ENCODE measurements around the gene RHOBTB1. TPM values are rescaled to one million over a fixed set of nuclear protein-coding genes. Genes with fewer than 3 reads are reported as not detected.

RHOBTB1 gene
- total RNA-seq, 4 donors from 2014 or later, result 2.8 to 37.9 (median 3.7) TPM

DNA sequence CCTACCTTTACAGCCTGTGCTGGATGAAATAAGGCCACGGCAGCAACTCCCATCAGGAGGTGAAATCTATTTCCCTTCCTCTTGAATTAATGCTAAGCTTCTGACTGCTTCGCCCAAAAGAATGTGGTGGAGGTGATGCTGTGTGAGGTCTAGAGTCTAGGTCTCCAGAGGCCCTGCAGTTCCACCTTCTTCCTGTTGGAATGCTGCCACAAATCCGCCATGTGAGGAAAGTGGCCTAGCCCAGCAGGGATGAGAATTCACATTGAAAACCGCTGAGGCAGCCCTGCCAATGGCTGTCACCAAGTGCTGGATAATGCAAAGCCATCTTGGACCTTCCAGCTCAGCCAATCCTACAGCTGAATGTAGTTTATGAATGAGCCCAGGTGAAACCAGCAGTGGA is 28.0 kb downstream of the RHOBTB1 start:
- 94% methylated on average over 4 of the region's 4 CpGs for whole genome bisulfite sequencing
- no peak overlapping the region for H3K27ac ChIP-seq
- H3K36me3 ChIP-seq, result no peaks in the 10 kb centered on the region

GRCh38 chr10:60914690-60915141 is 29.3 kb downstream of the RHOBTB1 start:
- DNase-seq (ENCODE audit: low spot score in 2 of 2), result peak in 1 of 2 donors; percentile 64
- 33% methylated on average over 1 of the region's 1 CpG for WGBS
- Histone ChIP-seq H3K27me3 (no peaks in the 10 kb centered on the region), H3K4me3 (no peak overlapping the region), H3K27ac (no peak overlapping the region), H3K36me3 (no peaks in the 10 kb centered on the region), H3K4me1 (no peaks in the 10 kb centered on the region), H3K9me3 (no peaks in the 10 kb centered on the region)
- TF ChIP-seq POLR2A (IDR thresholded peaks at IDR 0.05), result no peak
- no peak for TF ChIP-seq POLR2AphosphoS5 (IDR thresholded peaks at IDR 0.05)
- TF ChIP-seq EP300 (IDR thresholded peaks at IDR 0.05), result no peak
- TF ChIP-seq CTCF (IDR thresholded peaks at IDR 0.05), result no peak

More for the DNA sequence above, 28.0 kb downstream of the RHOBTB1 start:
- no peaks in the 10 kb centered on the region for H3K9me3 ChIP-seq
- TF ChIP-seq POLR2A (IDR thresholded peaks at IDR 0.05), result no peak
- no peak overlapping the region for H3K4me3 ChIP-seq
- no peaks in the 10 kb centered on the region for H3K27me3 ChIP-seq
- no peak for DNase-seq (ENCODE audit: low spot score in 2 of 2)
- H3K4me1 ChIP-seq, result no peaks in the 10 kb centered on the region

DNA sequence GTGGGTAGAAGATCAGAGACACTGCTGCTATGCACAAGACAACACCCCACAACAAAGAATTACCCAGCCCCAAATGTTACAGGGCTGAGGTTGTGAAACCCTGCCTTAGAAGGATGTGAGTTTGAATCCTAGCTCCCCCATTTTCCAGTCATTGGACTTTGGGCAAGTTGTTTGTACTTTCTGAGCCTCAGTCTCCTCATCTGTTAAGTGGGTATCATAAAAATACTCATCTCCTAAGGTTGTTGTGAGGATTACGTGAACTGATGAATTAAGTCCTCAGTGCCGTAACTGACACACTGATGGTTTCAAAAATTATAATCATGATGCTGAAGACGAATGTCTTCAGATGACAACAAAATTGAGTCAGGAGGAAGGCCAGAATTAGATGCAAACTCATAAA is 30.3 kb downstream of the RHOBTB1 start:
- H3K9me3 ChIP-seq, result no peaks in the 10 kb centered on the region
- H3K4me1 ChIP-seq, result no peaks in the 10 kb centered on the region
- 90% methylated on average over 3 of the region's 3 CpGs for WGBS
- H3K27me3 ChIP-seq, result no peaks in the 10 kb centered on the region
- no peak for DNase-seq (ENCODE audit: low spot score in 2 of 2)
- no peaks in the 10 kb centered on the region for H3K36me3 ChIP-seq
- no peak overlapping the region for H3K27ac ChIP-seq
- TF ChIP-seq POLR2A (IDR thresholded peaks at IDR 0.05) (no peak), POLR2AphosphoS5 (IDR thresholded peaks at IDR 0.05) (no peak), CTCF (IDR thresholded peaks at IDR 0.05) (no peak), EP300 (IDR thresholded peaks at IDR 0.05) (no peak)
- no peak overlapping the region for H3K4me3 ChIP-seq

- H3K27me3 ChIP-seq, result no peaks in the 10 kb centered on the region
- TF ChIP-seq POLR2A (IDR thresholded peaks at IDR 0.05) (no peak), CTCF (IDR thresholded peaks at IDR 0.05) (no peak), EP300 (IDR thresholded peaks at IDR 0.05) (no peak), POLR2AphosphoS5 (IDR thresholded peaks at IDR 0.05) (no peak)
- H3K9me3 ChIP-seq, result no peaks in the 10 kb centered on the region
- no peak overlapping the region for H3K27ac ChIP-seq
- no peak for DNase-seq (ENCODE audit: low spot score in 2 of 2)
- H3K4me3 ChIP-seq, result no peak overlapping the region
- 87% methylated on average over 4 of the region's 4 CpGs for WGBS
- no peaks in the 10 kb centered on the region for H3K36me3 ChIP-seq
- H3K4me1 ChIP-seq, result no peaks in the 10 kb centered on the region
These were observed 30.9 kb downstream of the RHOBTB1 start for GRCh38 chr10:60913071-60913470.

GRCh38 chr10:60911715-60912114 is 32.3 kb downstream of the RHOBTB1 start:
- H3K27ac ChIP-seq, result no peak overlapping the region
- 94% methylated on average over 5 of the region's 5 CpGs for WGBS

More at GRCh38 chr10:60911715-60912114, 32.3 kb downstream of the RHOBTB1 start:
- no peak for TF ChIP-seq POLR2A (IDR thresholded peaks at IDR 0.05)
- no peak for TF ChIP-seq POLR2AphosphoS5 (IDR thresholded peaks at IDR 0.05)
- no peak for TF ChIP-seq EP300 (IDR thresholded peaks at IDR 0.05)
- no peak for TF ChIP-seq CTCF (IDR thresholded peaks at IDR 0.05)
- H3K9me3 ChIP-seq, result no peaks in the 10 kb centered on the region
- no peaks in the 10 kb centered on the region for H3K4me1 ChIP-seq
- DNase-seq (ENCODE audit: low spot score in 2 of 2), result no peak
- H3K4me3 ChIP-seq, result no peak overlapping the region
- peaks cover under 1% of the 10 kb centered on the region for H3K36me3 ChIP-seq
- H3K27me3 ChIP-seq, result no peaks in the 10 kb centered on the region

Data from suprapubic skin (tissue), 4 donors.